ENCODE measurements around the gene MT1G.
"Not testable (repeated sequence)": the region's sequence is repeated elsewhere in the genome, so short reads cannot be mapped to it uniquely, and the experiment has no call there.

DNA sequence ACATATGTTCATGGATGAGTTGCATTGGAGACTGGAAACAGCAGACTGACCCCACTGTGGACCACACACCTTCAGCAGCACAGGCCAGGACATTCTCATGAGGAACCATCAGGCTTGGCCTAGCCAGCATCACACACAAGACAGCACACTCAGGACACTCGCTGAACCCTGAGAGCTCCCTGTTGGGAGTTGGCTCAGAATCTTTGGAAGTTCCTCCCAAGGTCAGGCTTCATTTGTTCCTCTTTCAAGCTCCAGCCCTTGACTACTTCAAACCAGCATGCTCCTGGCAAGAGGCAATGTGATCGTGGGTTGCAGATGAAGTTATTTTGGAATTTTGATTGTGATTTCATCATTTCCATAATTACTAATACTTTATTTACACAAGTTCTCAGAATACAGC is 3.8 kb upstream of the MT1G start:
- not testable (repeated sequence) for TF ChIP-seq CHD2 (IDR thresholded peaks at IDR 0.05; ENCODE audit: low read length, partially characterized antibody); HES2 (IDR thresholded peaks at IDR 0.05); RNF2 (IDR thresholded peaks at IDR 0.05; ENCODE audit: borderline replicate concordance, low read depth); CTCF (IDR thresholded peaks at IDR 0.05); POLR2A (IDR thresholded peaks at IDR 0.05; ENCODE audit: low read length); RCOR1 (IDR thresholded peaks at IDR 0.05; ENCODE audit: low read depth, low read length); NFE2L2 (conservative IDR thresholded peaks at IDR 0.05; ENCODE audit: low read length); KDM1A (IDR thresholded peaks at IDR 0.05; ENCODE audit: low read depth)
- TF ChIP-seq, protein P1, sequence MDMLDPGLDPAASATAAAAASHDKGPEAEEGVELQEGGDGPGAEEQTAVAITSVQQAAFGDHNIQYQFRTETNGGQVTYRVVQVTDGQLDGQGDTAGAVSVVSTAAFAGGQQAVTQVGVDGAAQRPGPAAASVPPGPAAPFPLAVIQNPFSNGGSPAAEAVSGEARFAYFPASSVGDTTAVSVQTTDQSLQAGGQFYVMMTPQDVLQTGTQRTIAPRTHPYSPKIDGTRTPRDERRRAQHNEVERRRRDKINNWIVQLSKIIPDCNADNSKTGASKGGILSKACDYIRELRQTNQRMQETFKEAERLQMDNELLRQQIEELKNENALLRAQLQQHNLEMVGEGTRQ (IDR thresholded peaks at IDR 0.05) = not testable (repeated sequence)

All from A549 (cell line).